ENCODE results near the gene SCYGR5. TPM values are rescaled to one million over a fixed set of nuclear protein-coding genes. Genes with fewer than 3 reads are reported as not detected.
"Not testable (repeated sequence)": the region's sequence is repeated elsewhere in the genome, so short reads cannot be mapped to it uniquely, and the experiment has no call there.

The SCYGR5 gene
- total RNA-seq, 1 donor from 2014 or later: not detected

DNA sequence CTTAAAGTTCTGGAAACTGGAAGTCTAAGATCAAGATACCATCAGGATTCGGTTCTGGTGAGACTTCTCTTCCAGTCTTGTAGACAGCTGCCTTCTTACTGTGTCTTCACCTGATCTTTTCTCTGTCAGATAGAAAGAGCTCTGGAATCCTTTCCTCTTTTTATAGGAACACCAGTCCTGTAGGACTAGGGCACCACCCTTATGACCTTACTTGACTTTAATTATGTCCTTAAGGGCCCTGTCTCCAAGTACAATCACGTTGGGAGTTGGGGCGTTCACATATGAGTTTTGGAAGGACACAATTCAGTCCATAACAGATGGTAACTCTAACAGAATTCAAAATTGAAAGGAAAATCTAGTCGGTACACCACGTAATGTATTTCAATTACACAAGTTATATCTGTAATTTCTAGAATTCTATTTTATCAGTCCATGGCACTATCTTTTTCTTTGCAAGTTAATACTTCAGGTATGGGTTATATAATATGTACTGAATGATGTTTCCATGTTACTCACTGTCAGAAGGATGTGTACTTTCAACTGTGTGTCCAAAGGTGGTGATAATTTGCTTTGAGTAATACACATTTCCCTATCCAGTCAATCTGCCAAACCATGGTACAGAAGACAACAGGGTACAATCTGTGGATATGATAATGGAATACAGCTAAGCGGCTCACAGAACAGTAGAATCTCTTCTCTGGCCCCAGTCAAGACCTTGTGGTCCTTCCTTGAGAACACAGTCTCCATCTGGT is 1.2 kb upstream of the SCYGR5 start:
- TF ChIP-seq, protein P1, sequence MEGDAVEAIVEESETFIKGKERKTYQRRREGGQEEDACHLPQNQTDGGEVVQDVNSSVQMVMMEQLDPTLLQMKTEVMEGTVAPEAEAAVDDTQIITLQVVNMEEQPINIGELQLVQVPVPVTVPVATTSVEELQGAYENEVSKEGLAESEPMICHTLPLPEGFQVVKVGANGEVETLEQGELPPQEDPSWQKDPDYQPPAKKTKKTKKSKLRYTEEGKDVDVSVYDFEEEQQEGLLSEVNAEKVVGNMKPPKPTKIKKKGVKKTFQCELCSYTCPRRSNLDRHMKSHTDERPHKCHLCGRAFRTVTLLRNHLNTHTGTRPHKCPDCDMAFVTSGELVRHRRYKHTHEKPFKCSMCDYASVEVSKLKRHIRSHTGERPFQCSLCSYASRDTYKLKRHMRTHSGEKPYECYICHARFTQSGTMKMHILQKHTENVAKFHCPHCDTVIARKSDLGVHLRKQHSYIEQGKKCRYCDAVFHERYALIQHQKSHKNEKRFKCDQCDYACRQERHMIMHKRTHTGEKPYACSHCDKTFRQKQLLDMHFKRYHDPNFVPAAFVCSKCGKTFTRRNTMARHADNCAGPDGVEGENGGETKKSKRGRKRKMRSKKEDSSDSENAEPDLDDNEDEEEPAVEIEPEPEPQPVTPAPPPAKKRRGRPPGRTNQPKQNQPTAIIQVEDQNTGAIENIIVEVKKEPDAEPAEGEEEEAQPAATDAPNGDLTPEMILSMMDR (IDR thresholded peaks at IDR 0.05; ENCODE audit: insufficient read depth, low read length, poor library complexity, severe bottlenecking): no peak
- DNase-seq (ENCODE audit: low read depth): no peak
- no peaks in the 10 kb centered on the region for H3K27me3 ChIP-seq (ENCODE audit: control insufficient read depth, insufficient read depth, low read length)
- no peak overlapping the region for H3K4me3 ChIP-seq (ENCODE audit: low read depth, low read length)
- no peaks in the 10 kb centered on the region for H3K36me3 ChIP-seq (ENCODE audit: control insufficient read depth, insufficient read depth, low read length)

DNA sequence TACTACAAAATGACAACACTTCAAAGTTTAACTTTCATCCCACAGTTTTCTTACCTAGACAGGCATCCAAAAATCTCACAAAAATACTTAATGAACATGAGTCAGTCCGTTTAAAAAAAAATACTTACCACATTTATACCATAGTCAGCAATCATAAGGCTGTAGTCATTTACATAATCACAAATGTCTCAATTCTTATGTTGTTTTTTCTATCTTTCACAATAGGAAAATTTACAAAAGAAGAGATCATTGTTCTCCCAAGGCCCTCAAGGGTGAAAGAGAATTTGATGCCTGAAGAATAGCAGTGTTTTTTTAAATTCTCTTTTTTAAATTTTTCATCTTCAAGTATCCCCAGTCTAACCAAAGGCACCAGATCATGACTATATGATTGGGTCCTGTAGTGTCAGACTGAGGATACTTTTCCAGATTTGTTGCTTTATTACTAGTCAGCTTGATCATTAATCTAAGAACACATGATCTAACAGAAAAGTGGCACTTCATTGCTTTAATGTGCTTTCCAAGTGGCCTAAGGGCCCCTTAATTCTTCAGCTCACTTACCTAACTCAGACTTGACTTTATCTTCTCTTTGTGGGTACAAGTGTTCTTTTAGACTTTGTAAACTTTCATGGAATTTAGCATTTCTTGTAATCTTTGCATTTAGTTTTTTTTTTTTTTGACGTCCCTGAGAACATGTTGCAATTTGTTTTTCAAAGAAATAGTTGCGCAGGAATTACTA is 4.7 kb downstream of the SCYGR5 start:
- Histone ChIP-seq H3K36me3 (ENCODE audit: control insufficient read depth, insufficient read depth, low read length) (no peaks in the 10 kb centered on the region), H3K27me3 (ENCODE audit: control insufficient read depth, insufficient read depth, low read length) (no peaks in the 10 kb centered on the region), H3K4me3 (ENCODE audit: low read depth, low read length) (no peak overlapping the region)
- TF ChIP-seq, protein P1 (IDR thresholded peaks at IDR 0.05; ENCODE audit: insufficient read depth, low read length, poor library complexity, severe bottlenecking): no peak
- no peak for DNase-seq (ENCODE audit: low read depth)

DNA sequence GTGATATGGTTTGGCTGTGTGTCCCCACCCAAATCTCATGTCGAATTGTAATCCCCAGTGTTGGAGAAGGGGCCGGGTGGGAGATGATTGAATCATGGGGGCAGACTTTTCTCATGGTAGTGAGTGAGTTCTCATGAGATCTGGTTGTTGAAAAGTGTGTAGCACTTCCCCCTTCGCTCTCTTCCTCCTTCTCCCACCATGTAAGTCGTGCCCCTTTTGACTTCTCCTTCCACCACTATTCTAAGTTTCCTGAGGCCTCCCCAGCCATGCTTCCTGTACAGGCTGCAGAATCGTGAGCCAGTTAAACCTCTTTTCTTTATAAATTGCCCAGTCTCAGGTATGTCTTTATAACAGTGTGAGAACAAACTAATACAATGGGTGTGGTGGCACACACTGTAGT is 7.0 kb downstream of the SCYGR5 start:
- H3K27me3 ChIP-seq (ENCODE audit: control insufficient read depth, insufficient read depth, low read length); H3K36me3 ChIP-seq (ENCODE audit: control insufficient read depth, insufficient read depth, low read length); H3K4me3 ChIP-seq (ENCODE audit: low read depth, low read length); DNase-seq (ENCODE audit: low read depth): not testable (repeated sequence)

DNA sequence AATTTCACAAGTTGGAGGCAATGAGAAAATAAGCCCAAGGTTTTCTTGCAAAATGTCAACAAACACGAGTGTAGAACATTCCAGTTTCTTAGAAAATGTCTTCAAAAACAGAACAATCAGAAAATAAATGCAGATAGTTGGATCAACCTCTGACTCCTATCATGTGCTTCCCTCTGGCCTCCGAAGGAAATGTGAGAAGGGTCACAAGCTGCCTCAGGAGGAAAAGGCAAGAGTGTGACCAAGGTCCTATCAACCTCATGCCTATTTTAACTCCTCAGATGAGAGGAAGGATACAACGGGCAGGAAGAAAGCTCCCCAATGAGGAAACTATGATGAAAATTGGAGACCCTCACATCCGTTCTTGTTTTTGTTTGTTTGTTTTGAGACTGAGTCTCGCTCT is 7.9 kb downstream of the SCYGR5 start:
- DNase-seq (ENCODE audit: low read depth): no peak
- H3K4me3 ChIP-seq (ENCODE audit: low read depth, low read length): no peak overlapping the region

DNA sequence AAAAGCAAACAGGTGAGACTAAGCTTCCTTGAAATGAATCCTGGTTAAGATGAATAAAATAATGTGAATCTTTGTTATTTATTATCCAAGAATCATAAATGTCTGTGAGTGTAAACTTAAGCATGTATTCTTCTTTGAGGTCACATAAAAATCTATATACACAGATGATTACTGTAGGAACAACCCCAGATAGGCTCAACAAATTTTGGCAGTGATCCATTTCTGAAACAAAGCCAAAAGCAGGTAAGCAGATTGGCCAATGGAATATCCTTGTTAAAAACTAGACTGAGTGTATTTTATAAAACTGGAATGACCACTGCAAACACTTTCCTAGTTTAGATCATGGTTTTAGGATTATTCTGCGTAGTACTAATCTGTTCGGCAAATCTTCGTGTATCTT is 11.3 kb downstream of the SCYGR5 start:
- no peaks in the 10 kb centered on the region for H3K27me3 ChIP-seq (ENCODE audit: control insufficient read depth, insufficient read depth, low read length)
- TF ChIP-seq, protein P1 (IDR thresholded peaks at IDR 0.05; ENCODE audit: insufficient read depth, low read length, poor library complexity, severe bottlenecking): no peak
- H3K4me3 ChIP-seq (ENCODE audit: low read depth, low read length): no peak overlapping the region
- DNase-seq (ENCODE audit: low read depth): no peak
- no peaks in the 10 kb centered on the region for H3K36me3 ChIP-seq (ENCODE audit: control insufficient read depth, insufficient read depth, low read length)

More for the DNA sequence above, 7.9 kb downstream of the SCYGR5 start:
- no peaks in the 10 kb centered on the region for H3K36me3 ChIP-seq (ENCODE audit: control insufficient read depth, insufficient read depth, low read length)
- TF ChIP-seq, protein P1 (IDR thresholded peaks at IDR 0.05; ENCODE audit: insufficient read depth, low read length, poor library complexity, severe bottlenecking): no peak
- no peaks in the 10 kb centered on the region for H3K27me3 ChIP-seq (ENCODE audit: control insufficient read depth, insufficient read depth, low read length)

DNA sequence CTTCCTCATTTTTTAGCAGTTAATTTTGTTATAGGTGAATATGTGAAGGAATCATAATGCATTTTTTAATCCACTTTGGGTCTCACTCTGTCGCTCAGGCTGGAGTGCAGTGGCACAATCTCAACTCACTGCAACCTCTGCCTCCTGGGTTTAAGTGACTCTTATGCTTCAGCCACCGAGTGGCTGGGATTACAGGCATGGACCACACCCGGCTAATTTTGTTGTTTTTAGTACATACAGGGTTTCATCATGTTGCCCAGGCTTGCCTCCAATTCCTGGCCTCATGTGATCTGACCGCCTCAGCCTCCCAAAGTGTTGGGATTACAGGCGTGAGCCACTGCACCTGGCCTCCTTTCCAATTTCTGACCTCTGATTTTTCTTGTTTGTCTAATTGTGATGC is 17.7 kb downstream of the SCYGR5 start:
- H3K27me3 ChIP-seq (ENCODE audit: control insufficient read depth, insufficient read depth, low read length): no peaks in the 10 kb centered on the region
- TF ChIP-seq, protein P1 (IDR thresholded peaks at IDR 0.05; ENCODE audit: insufficient read depth, low read length, poor library complexity, severe bottlenecking): no peak
- H3K36me3 ChIP-seq (ENCODE audit: control insufficient read depth, insufficient read depth, low read length): no peaks in the 10 kb centered on the region
- no peak for DNase-seq (ENCODE audit: low read depth)
- no peak overlapping the region for H3K4me3 ChIP-seq (ENCODE audit: low read depth, low read length)
